CD4-positive, alpha-beta T cell treated with Interleukin-17A for 4 hours (primary cell): ENCODE measurements around the gene JPT1.
"Not testable (repeated sequence)": the region's sequence is repeated elsewhere in the genome, so short reads cannot be mapped to it uniquely, and the experiment has no call there.

Source experiments
- DNase-seq: peaks from one replicate; pipeline ENCODE4 v3.0.0-alpha.2; 2020; ENCODE audit warnings: mixed read lengths

Gene JPT1

DNA sequence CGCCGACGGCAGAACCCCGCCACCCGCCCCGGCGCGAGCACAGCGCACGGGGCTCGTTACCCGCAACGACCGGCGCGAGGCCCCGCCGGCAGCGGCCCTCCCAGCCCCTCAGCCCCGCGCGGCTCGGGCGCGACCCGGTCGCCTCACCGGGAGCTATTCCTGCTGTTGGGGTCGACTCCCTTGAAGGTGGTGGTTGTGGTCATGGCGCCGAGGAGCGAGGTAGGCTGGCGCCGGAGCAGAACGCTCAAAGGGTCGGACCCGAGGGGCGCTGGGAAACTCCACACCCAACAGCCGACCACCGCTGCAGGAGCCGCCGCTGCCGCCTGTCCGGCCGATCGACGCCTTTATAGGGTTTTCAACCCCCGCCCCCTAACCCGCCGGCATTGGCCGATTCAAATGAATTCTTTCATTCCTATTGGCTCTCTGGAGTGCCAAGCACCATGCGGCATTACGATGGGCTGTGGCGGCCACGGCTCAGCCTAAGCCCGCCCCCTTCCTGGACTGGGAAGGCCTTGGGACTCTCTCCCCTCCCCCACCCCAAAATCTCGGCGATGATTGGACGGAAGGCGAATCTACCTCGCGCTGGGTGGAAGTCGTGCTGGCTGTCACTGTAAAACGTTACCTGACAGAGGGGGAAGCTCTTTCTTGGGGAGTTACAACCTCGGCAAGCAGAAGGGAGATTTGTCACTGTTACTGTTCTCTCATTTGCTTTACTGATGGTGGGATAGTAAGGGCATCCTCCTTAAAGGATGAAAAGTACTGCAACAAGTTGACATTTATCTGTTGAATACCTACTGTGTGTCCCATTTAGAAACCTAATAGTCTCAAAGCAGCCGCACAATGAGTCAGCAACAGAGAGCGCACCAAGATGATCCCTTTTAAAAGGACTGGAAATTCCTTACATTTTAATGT lies at the start of gene JPT1:
Gene JPT1, minus strand, starts transcription at position 318 of the 912 bp plus-strand sequence. Its CDS starts 115 bp downstream, at position 203.
- peak; percentile 99 for DNase-seq

DNA sequence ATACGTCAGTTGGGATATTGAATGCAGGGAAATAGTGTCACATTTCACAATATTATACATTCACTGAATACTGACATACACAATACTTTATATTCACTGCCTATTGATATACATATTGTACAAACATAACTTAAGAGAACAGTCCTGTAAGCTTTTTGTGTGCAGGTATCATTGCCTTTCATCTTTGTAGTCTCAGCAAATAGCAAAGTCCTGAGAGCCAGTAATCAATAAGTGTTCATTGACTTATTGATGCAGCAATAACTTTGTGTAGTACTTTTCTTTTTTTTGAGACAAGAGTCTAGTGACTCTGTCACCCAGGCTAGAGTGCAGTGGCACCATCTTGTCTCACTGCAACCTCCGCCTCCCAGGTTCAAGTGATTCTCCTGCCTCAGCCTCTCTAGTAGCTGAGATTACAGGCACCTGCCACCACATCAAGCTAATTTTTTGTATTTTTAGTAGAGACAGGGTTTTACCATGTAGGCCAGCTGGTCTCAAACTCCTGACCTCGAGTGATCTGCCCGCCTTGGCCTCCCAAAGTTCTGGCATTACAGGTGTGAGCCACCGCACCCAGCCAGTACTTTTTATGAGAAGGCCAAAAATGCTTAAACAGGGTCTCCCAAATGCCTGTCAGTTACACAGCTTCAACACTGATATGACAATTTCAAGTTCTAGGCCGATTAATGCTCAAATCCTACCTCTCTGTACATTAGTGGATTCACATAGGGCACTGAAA lies 45.7 kb upstream of the JPT1 start:
- DNase-seq = no peak

DNA sequence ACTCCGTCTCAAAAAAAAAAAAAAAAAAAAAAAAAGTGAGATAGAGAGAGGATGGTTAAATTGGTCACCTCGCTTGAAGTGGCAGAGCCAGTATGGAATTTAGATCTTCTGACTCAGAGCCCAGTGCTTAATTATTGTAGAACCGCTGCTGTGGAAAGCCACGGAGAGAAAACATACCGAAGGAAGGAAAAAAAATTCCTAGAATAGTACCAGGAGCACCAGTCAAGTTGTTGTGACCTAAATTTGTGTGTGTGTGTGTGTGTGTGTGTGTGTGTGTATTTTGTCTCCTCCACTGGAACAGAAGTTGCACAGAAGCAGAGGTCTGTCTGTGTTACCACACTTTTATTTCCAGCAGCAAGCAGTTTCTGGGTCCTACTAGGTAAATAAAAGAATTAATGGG lies 40.6 kb upstream of the JPT1 start:
- DNase-seq = no peak

GRCh38 chr17:75191584-75191983 lies 37.3 kb upstream of the JPT1 start:
- DNase-seq = no peak

DNA sequence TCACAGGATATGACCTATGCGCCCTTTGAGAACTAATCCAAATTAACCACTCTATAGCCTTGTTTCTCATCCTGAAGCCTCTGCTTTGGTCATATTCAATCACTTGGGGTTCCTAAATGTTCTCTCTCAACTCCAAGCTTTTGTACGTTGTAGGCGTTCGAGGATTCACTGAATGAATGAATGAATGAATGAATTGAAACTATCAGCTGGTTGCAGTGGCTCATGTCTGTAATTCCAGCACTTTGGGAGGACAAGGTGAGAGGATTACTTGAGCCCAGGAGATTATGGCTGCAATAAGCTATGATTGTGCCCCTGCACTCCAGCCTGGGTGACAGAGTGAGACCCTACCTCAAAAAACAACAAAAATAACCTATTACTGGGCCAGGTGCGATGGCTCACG lies 34.3 kb upstream of the JPT1 start:
- DNase-seq = no peak

DNA sequence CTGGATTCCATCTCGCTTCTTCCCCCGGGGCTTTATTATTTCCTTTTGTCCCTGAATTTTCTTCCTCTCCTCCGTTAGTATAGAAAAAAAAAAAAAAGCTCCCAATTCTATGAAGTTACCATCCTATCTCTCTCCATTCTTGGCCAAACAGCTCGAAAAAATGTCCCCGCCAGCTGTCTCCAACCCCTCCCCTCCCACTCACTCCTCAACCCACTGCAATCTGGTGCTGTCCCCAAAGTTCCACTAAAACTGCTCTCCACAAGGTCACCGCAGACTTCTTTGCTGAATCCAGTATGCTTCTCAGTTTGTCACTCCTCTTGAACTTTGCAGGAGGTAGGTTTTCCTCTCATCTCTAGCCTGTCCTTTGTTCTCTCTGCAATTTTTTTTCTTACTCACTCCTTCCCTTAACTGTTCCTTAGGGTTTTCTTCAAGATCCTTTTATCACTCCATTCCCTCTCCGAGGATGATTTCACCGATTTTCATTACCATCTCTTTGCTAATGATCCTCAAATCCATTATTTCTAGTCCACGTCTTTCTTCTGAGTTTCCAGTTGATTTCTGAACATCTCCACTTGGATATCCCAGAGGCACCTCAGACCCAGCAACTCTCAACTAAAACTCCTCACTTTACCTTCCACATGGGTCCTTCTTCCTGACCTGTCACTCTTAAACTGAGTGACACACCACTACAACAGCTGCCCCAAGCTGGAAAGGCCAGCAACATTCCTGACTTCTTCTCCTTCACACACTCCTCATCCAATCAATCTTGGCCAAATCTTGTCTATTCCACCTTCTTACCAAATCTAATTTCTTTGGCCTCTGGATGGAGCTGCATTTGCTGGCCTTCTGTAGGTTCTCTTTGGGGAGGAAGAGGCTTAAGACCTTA lies 29.9 kb upstream of the JPT1 start:
- DNase-seq = no peak

DNA sequence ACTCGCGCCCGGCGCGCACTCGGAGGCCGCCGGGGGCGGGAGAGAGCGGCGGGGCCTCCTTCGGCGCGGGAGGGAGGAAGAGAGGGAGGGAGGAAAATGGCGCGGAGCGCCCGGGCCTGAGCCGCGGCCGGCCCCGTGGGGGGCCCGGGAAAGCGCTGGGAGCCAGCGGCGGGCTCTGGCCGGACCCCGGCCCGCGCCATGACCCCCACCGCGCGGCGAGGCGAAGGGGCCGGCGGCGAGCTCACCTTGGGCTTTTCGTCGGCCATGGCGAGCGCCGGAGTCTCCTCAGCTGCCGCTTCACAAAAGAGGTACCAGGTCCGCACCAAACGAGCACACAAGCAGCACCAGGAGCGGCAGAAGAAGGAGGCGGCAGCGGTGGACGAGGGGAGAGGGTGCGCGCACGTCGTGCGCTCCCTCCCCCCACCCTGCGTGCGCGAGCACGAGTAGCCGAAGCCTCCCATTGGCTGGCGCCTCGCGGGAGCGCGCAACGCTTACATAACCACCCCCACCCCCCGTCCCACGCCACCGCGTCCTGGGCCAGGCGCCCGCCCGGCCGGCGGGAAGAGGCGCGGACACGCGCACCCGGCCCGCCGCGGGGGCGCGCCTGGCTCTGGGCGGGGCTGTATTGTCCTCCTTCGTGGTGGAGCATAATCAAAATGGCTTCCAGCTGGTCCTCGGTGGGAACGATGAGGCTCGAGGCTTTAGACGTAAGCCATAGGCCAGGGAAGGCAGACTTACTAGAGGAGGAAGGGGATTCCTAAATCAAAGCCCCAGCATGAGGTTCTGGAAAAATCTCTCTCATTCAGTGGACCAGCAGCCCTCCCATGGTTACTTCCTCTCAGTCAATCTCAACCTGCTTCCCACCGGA lies 28.5 kb upstream of the JPT1 start, which contains the start of gene SUMO2:
Gene SUMO2, minus strand, starts transcription at position 391 of the 868 bp plus-strand sequence. Its CDS starts 125 bp downstream, at position 266.
- DNase-seq = peak; percentile 97

DNA sequence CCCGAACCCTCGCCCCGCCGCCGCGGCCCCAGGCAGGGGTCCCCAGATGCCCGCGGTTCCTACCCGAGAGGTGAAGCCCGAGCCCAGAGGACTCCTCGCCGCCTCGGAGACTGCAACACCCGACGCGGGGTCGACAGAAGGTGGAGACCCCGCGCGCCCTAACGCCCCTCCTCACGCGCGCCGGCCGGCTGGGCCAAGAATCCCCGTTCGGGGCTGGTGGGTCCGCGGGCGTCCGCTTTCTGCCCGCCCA lies 27.9 kb upstream of the JPT1 start:
- DNase-seq = no peak

GRCh38 chr17:75181608-75182318 lies 27.5 kb upstream of the JPT1 start:
- peak; percentile 55 for DNase-seq

DNA sequence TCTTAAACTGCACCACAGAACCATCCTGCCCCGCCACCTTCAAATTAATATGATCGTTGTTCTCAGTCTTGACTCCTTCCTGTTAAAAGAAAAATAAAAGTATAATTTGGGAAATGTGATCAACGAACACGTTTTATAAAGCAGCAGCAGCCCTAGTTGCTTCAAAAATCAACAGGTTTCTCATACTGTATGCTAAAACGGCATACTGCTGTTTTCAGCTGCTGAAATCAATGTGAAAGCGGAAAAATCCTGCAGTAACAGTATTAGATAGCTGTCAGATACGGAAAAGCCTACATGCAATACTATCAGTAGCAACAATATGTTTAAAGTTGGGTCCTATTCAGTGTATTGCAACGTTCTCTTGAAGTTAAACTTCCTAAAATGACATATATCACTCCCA lies 26.8 kb upstream of the JPT1 start:
- DNase-seq = no peak

DNA sequence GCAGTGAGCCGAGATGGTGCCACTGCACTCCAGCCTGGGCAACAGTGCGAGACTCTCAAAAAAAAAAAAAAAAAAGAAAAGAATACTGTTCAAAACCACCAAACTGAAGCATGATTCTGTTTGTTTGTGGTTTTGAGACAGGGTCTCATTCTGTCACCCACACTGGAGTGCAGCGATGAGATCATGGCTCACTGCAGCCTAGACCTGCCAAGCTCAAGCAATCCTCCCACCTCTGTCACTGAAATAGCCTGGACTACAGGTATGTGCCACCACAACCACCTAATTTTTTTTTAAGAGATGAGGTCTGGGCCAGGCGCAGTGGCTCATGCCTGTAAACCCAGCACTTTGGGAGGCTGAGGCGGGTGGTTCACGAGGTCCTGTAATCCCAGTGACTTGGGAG lies 24.1 kb upstream of the JPT1 start:
- peak; percentile 5 for DNase-seq

- no peak for DNase-seq
These were observed 22.3 kb upstream of the JPT1 start for GRCh38 chr17:75176625-75177024.

- DNase-seq = no peak
These were observed 20.7 kb upstream of the JPT1 start for GRCh38 chr17:75174996-75175395.

- DNase-seq = no peak
These were observed 19.2 kb upstream of the JPT1 start for GRCh38 chr17:75173526-75173925.

- DNase-seq = no peak
These were observed 14.7 kb upstream of the JPT1 start for GRCh38 chr17:75168998-75169397.

GRCh38 chr17:75164606-75165005 lies 10.3 kb upstream of the JPT1 start:
- DNase-seq = not testable (repeated sequence)

- no peak for DNase-seq
These were observed 8.8 kb upstream of the JPT1 start for GRCh38 chr17:75163074-75163473.

DNA sequence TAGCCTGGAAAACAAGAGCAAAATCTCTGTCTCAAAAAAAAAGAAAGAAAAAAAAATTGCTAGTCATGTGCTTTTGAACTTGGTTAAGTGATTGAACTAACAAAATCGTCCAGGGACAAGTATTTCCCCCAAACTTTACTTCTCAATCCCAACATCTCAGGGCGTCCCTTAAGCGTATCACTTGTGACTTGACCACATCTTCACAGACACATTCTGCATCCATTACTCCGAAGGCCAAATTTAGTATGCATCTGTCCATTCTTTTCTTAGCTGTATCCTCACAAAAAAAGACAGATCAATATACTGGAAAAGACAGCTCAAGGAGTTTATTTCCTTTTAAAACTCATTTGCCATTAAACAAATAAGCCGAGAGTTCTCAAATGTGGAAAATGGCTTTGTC lies 5.9 kb upstream of the JPT1 start:
- no peak for DNase-seq

GRCh38 chr17:75159196-75160031 lies 5.1 kb upstream of the JPT1 start:
- no peak for DNase-seq

GRCh38 chr17:75158480-75158879 lies 4.2 kb upstream of the JPT1 start:
- not testable (repeated sequence) for DNase-seq

- DNase-seq = no peak
These were observed 884 bp upstream of the JPT1 start for GRCh38 chr17:75155191-75155601.
